OCI-LY1 (cell line): ENCODE data around the gene ZNF562.

Experiments
- H2AFZ ChIP-seq: fragments of 200-600 bp; sonication (generic), shearing (Covaris generic); 2 replicates; pipeline ENCODE4 v1.6.0; 2014; ENCODE audit warnings: antibody characterized with exemption, mild to moderate bottlenecking, low read length
- H3F3A ChIP-seq: fragments of 200-600 bp; sonication (generic), shearing (Covaris generic); 2 replicates; pipeline ENCODE4 v1.6.0; 2014; ENCODE audit warnings: mild to moderate bottlenecking, antibody characterized with exemption, low read length, moderate library complexity; ENCODE audit not compliant: insufficient read depth
- H3K27ac ChIP-seq: fragments of 200-600 bp; sonication (generic); 2 replicates; pipeline ENCODE4 v1.5.1; 2014; ENCODE audit warnings: low read length, mixed run types, mild to moderate bottlenecking, low read depth; ENCODE audit not compliant: poor library complexity, severe bottlenecking
- H3K27me3 ChIP-seq: fragments of 200-600 bp; sonication (generic); 2 replicates; pipeline ENCODE4 v1.6.0; 2014; ENCODE audit warnings: antibody characterized with exemption, mild to moderate bottlenecking, low read length, moderate library complexity; ENCODE audit not compliant: insufficient read depth
- H3K36me3 ChIP-seq: fragments of 200-600 bp; sonication (generic); 2 replicates; pipeline ENCODE4 v1.6.1; 2014; ENCODE audit warnings: mild to moderate bottlenecking, antibody characterized with exemption, low read length, moderate library complexity, mixed read lengths; ENCODE audit not compliant: insufficient read depth
- H3K4me1 ChIP-seq: fragments of 200-600 bp; sonication (generic); 2 replicates; pipeline ENCODE4 v1.5.1; 2014; ENCODE audit warnings: mild to moderate bottlenecking, low read length, moderate library complexity; ENCODE audit not compliant: insufficient read depth, severe bottlenecking
- H3K4me2 ChIP-seq: fragments of 200-600 bp; sonication (generic), shearing (Covaris generic); 2 replicates; pipeline ENCODE4 v1.6.1; 2014; ENCODE audit warnings: low read length
- H3K4me3 ChIP-seq: fragments of 200-600 bp; sonication (generic); 2 replicates; pipeline ENCODE4 v1.5.1; 2014; ENCODE audit warnings: low read length, low read depth, mild to moderate bottlenecking, mixed read lengths; ENCODE audit not compliant: poor library complexity, severe bottlenecking
- H3K79me2 ChIP-seq: fragments of 200-600 bp; shearing (Covaris generic); 2 replicates; pipeline ENCODE4 v1.6.1; 2016; ENCODE audit warnings: mixed run types, low read length, mixed read lengths; ENCODE audit not compliant: insufficient read depth
- H3K9ac ChIP-seq: fragments of 200-600 bp; sonication (generic), shearing (Covaris generic); 2 replicates; pipeline ENCODE4 v1.6.1; 2014; ENCODE audit warnings: mild to moderate bottlenecking, low read length, mixed read lengths
- H3K9me2 ChIP-seq: fragments of 200-600 bp; sonication (generic), shearing (Covaris generic); 2 replicates; pipeline ENCODE4 v1.6.1; 2014; ENCODE audit warnings: low read depth, mild to moderate bottlenecking, low read length, mixed read lengths
- H3K9me3 ChIP-seq: fragments of 200-600 bp; shearing (Covaris generic); 2 replicates; pipeline ENCODE4 v1.6.1; 2014; ENCODE audit warnings: low read length, mixed read lengths
- H4K20me1 ChIP-seq: fragments of 200-600 bp; sonication (generic), shearing (Covaris generic); 2 replicates; pipeline ENCODE4 v1.6.0; 2016; ENCODE audit warnings: mild to moderate bottlenecking, low read length; ENCODE audit not compliant: insufficient read depth
- CTCF ChIP-seq: fragments of 200-600 bp; sonication (generic), shearing (Covaris generic); IDR thresholded peaks from 2 replicates; pipeline ENCODE4 v1.5.1; 2017; ENCODE audit warnings: mild to moderate bottlenecking, antibody characterized with exemption, low read length, moderate library complexity, mixed read lengths
- EZH2 ChIP-seq: fragments of 200-600 bp; sonication (generic), shearing (Covaris generic); IDR thresholded peaks from 2 replicates; pipeline ENCODE4 v1.8.0; 2017; ENCODE audit warnings: borderline replicate concordance, mixed run types, mild to moderate bottlenecking, antibody characterized with exemption, low read length, moderate library complexity, mixed read lengths

ZNF562 gene

GRCh38 chr19:9720541-9720940 is 45.6 kb upstream of the ZNF562 start:
- peaks cover 5% of the 10 kb centered on the region for H3K9me3 ChIP-seq
- H3K4me1 ChIP-seq = no peaks in the 10 kb centered on the region
- TF ChIP-seq CTCF = no peak
- TF ChIP-seq EZH2 = no peak
- H3K36me3 ChIP-seq = no peaks in the 10 kb centered on the region
- no peak overlapping the region for H3K9ac ChIP-seq
- no peaks in the 10 kb centered on the region for H3K79me2 ChIP-seq
- H3K4me3 ChIP-seq = no peak overlapping the region
- H3K27ac ChIP-seq = no peak overlapping the region
- no peak overlapping the region for H2AFZ ChIP-seq
- no peaks in the 10 kb centered on the region for H4K20me1 ChIP-seq
- H3K27me3 ChIP-seq = no peaks in the 10 kb centered on the region; the same call in 1 of the 2 replicates
- no peak overlapping the region for H3K4me2 ChIP-seq
- H3F3A ChIP-seq = no peaks in the 10 kb centered on the region
- H3K9me2 ChIP-seq = no peaks in the 10 kb centered on the region

- no peak for TF ChIP-seq EZH2
- TF ChIP-seq CTCF = no peak
- no peaks in the 10 kb centered on the region for H3F3A ChIP-seq
- H3K27me3 ChIP-seq = no peaks in the 10 kb centered on the region
- no peak overlapping the region for H3K4me3 ChIP-seq
- H3K9me2 ChIP-seq = no peaks in the 10 kb centered on the region
- H3K4me1 ChIP-seq = no peaks in the 10 kb centered on the region
- H3K9ac ChIP-seq = no peak overlapping the region
- no peak overlapping the region for H3K4me2 ChIP-seq
- H2AFZ ChIP-seq = no peak overlapping the region
- H3K79me2 ChIP-seq = no peaks in the 10 kb centered on the region
- H4K20me1 ChIP-seq = no peaks in the 10 kb centered on the region
- no peaks in the 10 kb centered on the region; the same call in 1 of the 2 replicates for H3K9me3 ChIP-seq
- H3K27ac ChIP-seq = no peak overlapping the region
- H3K36me3 ChIP-seq = no peaks in the 10 kb centered on the region
Measured at GRCh38 chr19:9711815-9712214, 36.9 kb upstream of the ZNF562 start.

- no peaks in the 10 kb centered on the region; the same call in 1 of the 2 replicates for H3K9me3 ChIP-seq
- TF ChIP-seq CTCF (no peak), EZH2 (no peak)
- H3K79me2 ChIP-seq = no peaks in the 10 kb centered on the region
- H2AFZ ChIP-seq = no peak overlapping the region
- H3F3A ChIP-seq = no peaks in the 10 kb centered on the region
- H3K27me3 ChIP-seq = no peaks in the 10 kb centered on the region
- H3K4me2 ChIP-seq = no peak overlapping the region
- H3K27ac ChIP-seq = no peak overlapping the region
- no peaks in the 10 kb centered on the region for H4K20me1 ChIP-seq
- no peaks in the 10 kb centered on the region for H3K9me2 ChIP-seq
- H3K4me1 ChIP-seq = no peaks in the 10 kb centered on the region
- H3K4me3 ChIP-seq = no peak overlapping the region
- no peak overlapping the region for H3K9ac ChIP-seq
- H3K36me3 ChIP-seq = no peaks in the 10 kb centered on the region
Measured at GRCh38 chr19:9709305-9709704, 34.4 kb upstream of the ZNF562 start.
